GM20431 (cell line): ENCODE results near the gene ECE1.
"Not testable (repeated sequence)": the region's sequence is repeated elsewhere in the genome, so short reads cannot be mapped to it uniquely, and the experiment has no call there.

Experiments
- in situ Hi-C: fragments of 300-500 bp; cut with MseI, MboI; formaldehyde crosslinking; loops from one replicate; pipeline ENCODE4 v1.15.0; 2020; ENCODE audit warnings: low sequenced_read_pairs; ENCODE audit not compliant: unreplicated experiment

Gene ECE1

GRCh38 chr1:21238141-21238800 lies 52.0 kb downstream of the ECE1 start:
- in situ Hi-C loops: no loop called here

GRCh38 chr1:21237446-21238088 lies 52.7 kb downstream of the ECE1 start:
- in situ Hi-C loops: no loop called here

GRCh38 chr1:21236178-21236577 lies 54.1 kb downstream of the ECE1 start:
- in situ Hi-C loops: no loop called here

- in situ Hi-C loops: no loop called here
These were observed 55.5 kb downstream of the ECE1 start for GRCh38 chr1:21234779-21235178.

GRCh38 chr1:21233490-21233889 lies 56.8 kb downstream of the ECE1 start:
- in situ Hi-C loops: no loop called here

GRCh38 chr1:21232044-21232443 lies 58.2 kb downstream of the ECE1 start:
- in situ Hi-C loops: no loop called here

GRCh38 chr1:21229246-21230000 lies 60.8 kb downstream of the ECE1 start:
- in situ Hi-C loops: no loop called here

GRCh38 chr1:21228224-21228623 lies 62.0 kb downstream of the ECE1 start:
- in situ Hi-C loops: not testable (repeated sequence)

GRCh38 chr1:21225065-21225464 lies 65.2 kb downstream of the ECE1 start:
- in situ Hi-C loops: no loop called here

- in situ Hi-C loops: no loop called here
These were observed 69.4 kb downstream of the ECE1 start for GRCh38 chr1:21220815-21221214.

- in situ Hi-C loops: no loop called here
These were observed 70.6 kb downstream of the ECE1 start for GRCh38 chr1:21219674-21220073.

GRCh38 chr1:21217812-21218596 lies 72.3 kb downstream of the ECE1 start:
- in situ Hi-C loops: no loop called here

GRCh38 chr1:21216835-21217811 lies 73.1 kb downstream of the ECE1 start:
- in situ Hi-C loops: no loop called here

- in situ Hi-C loops: no loop called here
These were observed 78.1 kb downstream of the ECE1 start for GRCh38 chr1:21212126-21212525.

- in situ Hi-C loops: not testable (repeated sequence)
These were observed 82.0 kb downstream of the ECE1 start for GRCh38 chr1:21208137-21208700.

GRCh38 chr1:21206117-21206516 lies 84.1 kb downstream of the ECE1 start:
- in situ Hi-C loops: no loop called here

GRCh38 chr1:21205416-21205815 lies 84.8 kb downstream of the ECE1 start:
- in situ Hi-C loops: no loop called here

GRCh38 chr1:21201650-21202049 lies 88.6 kb downstream of the ECE1 start:
- in situ Hi-C loops: no loop called here

GRCh38 chr1:21201238-21201637 lies 89.0 kb downstream of the ECE1 start:
- in situ Hi-C loops: not testable (repeated sequence)
